MCF 10A (cell line): ENCODE results near the gene EPHB1. TPM values are rescaled to one million over a fixed set of nuclear protein-coding genes. Genes with fewer than 3 reads are reported as not detected.

Source experiments
- BruUV-seq: library from RNA; stranded (reverse); fragments of 400-500 nt; replicated peaks from 2 replicates; lab custom pipeline; 2021; lab: Mats Ljungman, UMichigan
- CTCF ChIA-PET: fragments of 300-600 bp; sonication (Branson Sonifier 250); formaldehyde crosslinking; extraction: SDS; loops from one replicate; lab custom pipeline; 2021; ENCODE audit warnings: antibody characterized with exemption, inconsistent platforms; lab: Yijun Ruan, JAX
- POLR2A ChIA-PET: fragments of 300-600, 350-650 bp; sonication (Branson Sonifier 250); formaldehyde crosslinking; extraction: SDS; loops from one replicate; lab custom pipeline; 2020; ENCODE audit warnings: antibody characterized with exemption, inconsistent platforms; lab: Yijun Ruan, JAX
- DNase-seq: peaks from one replicate; pipeline ENCODE4 v3.0.0-alpha.2; 2018; ENCODE audit not compliant: unreplicated experiment
- H3K27ac Mint-ChIP-seq: one replicate; pipeline ENCODE4 v1.8.0; 2022; ENCODE audit warnings: mild to moderate bottlenecking, low read depth, mixed read lengths; ENCODE audit not compliant: unreplicated experiment
- H3K27me3 Mint-ChIP-seq: one replicate; pipeline ENCODE4 v1.8.0; 2022; ENCODE audit warnings: mixed read lengths; ENCODE audit not compliant: insufficient read depth, unreplicated experiment
- H3K36me3 Mint-ChIP-seq: one replicate; pipeline ENCODE4 v1.8.0; 2022; ENCODE audit warnings: mild to moderate bottlenecking, moderate library complexity, mixed read lengths; ENCODE audit not compliant: insufficient read depth, unreplicated experiment
- H3K4me1 Mint-ChIP-seq: one replicate; pipeline ENCODE4 v1.8.0; 2022; ENCODE audit warnings: mixed read lengths; ENCODE audit not compliant: insufficient read depth, unreplicated experiment
- H3K4me3 Mint-ChIP-seq: one replicate; pipeline ENCODE4 v1.8.0; 2022; ENCODE audit warnings: mild to moderate bottlenecking, moderate library complexity, mixed read lengths; ENCODE audit not compliant: unreplicated experiment
- H3K9me3 Mint-ChIP-seq: one replicate; pipeline ENCODE4 v1.8.0; 2022; ENCODE audit warnings: mixed read lengths; ENCODE audit not compliant: unreplicated experiment
- CTCF ChIP-seq: fragments of 200-600 bp; IDR thresholded peaks from one replicate; pipeline ENCODE4 v1.8.0; 2022; ENCODE audit warnings: antibody characterized with exemption, mild to moderate bottlenecking; ENCODE audit not compliant: unreplicated experiment
- intact Hi-C: fragments of 100-400 bp; cut with micrococcal nuclease; formaldehyde crosslinking; loops from 2 replicates; pipeline ENCODE4 v1.14.1; 2022
- total RNA-seq: library from RNA; stranded (reverse); gene quantifications from 2 replicates; pipeline ENCODE4 v1.2.3, GENCODE V29; 2022

The EPHB1 gene
- total RNA-seq, 1 experiment from 2014 or later = not detected

GRCh38 chr3:134974624-134975023 is 179.6 kb downstream of the EPHB1 start:
- H3K36me3 Mint-ChIP-seq = peaks cover 6% of the 10 kb centered on the region
- no peak for DNase-seq
- no TSS peak for BruUV-seq
- H3K27me3 Mint-ChIP-seq = no peaks in the 10 kb centered on the region
- no peaks in the 10 kb centered on the region for H3K4me1 Mint-ChIP-seq
- intact Hi-C loops = no loop called here
- no peak overlapping the region for H3K27ac Mint-ChIP-seq
- H3K4me3 Mint-ChIP-seq = no peak overlapping the region
- peaks cover 57% of the 10 kb centered on the region for H3K9me3 Mint-ChIP-seq
- ChIA-PET POLR2A (no interaction called here), CTCF (interaction anchor here (0.6 to 1.1 kb wide), 3 partner anchors 9 to 607 kb away, joined by 3 to 4 read pairs (median 4); no protein-coding TSS in a partner anchor)
- TF ChIP-seq CTCF = no peak

- ChIA-PET POLR2A (no interaction called here), CTCF (interaction anchor here (0.8 kb wide), 1 partner anchor 11 kb away, joined by 3 read pairs; no protein-coding TSS in a partner anchor)
- H3K27me3 Mint-ChIP-seq = no peaks in the 10 kb centered on the region
- H3K4me1 Mint-ChIP-seq = no peaks in the 10 kb centered on the region
- H3K36me3 Mint-ChIP-seq = peaks cover 6% of the 10 kb centered on the region
- intact Hi-C loops = no loop called here
- no peak overlapping the region for H3K4me3 Mint-ChIP-seq
- H3K27ac Mint-ChIP-seq = no peak overlapping the region
- DNase-seq = no peak
- no TSS peak for BruUV-seq
- no peak for TF ChIP-seq CTCF
- peaks cover 55% of the 10 kb centered on the region for H3K9me3 Mint-ChIP-seq
Observed at GRCh38 chr3:134976948-134977347, 181.9 kb downstream of the EPHB1 start.

GRCh38 chr3:134978658-134979057 is 183.6 kb downstream of the EPHB1 start:
- CTCF ChIA-PET = interaction anchor here (0.6 kb wide), 1 partner anchor 22 kb away, joined by 3 read pairs; no protein-coding TSS in a partner anchor
- peaks cover 6% of the 10 kb centered on the region for H3K36me3 Mint-ChIP-seq
- intact Hi-C loops = no loop called here
- BruUV-seq = no TSS peak
- POLR2A ChIA-PET = no interaction called here
- no peaks in the 10 kb centered on the region for H3K27me3 Mint-ChIP-seq
- H3K4me1 Mint-ChIP-seq = no peaks in the 10 kb centered on the region
- H3K9me3 Mint-ChIP-seq = peaks cover 57% of the 10 kb centered on the region
- no peak overlapping the region for H3K27ac Mint-ChIP-seq
- no peak for TF ChIP-seq CTCF
- no peak overlapping the region for H3K4me3 Mint-ChIP-seq
- DNase-seq = no peak

- Mint-ChIP-seq H3K27ac (no peak overlapping the region), H3K9me3 (peaks cover 17% of the 10 kb centered on the region), H3K4me3 (no peak overlapping the region), H3K36me3 (no peaks in the 10 kb centered on the region), H3K27me3 (no peaks in the 10 kb centered on the region), H3K4me1 (no peaks in the 10 kb centered on the region)
- ChIA-PET POLR2A (no interaction called here), CTCF (no interaction called here)
- no TSS peak for BruUV-seq
- no peak for TF ChIP-seq CTCF
- no peak for DNase-seq
- intact Hi-C loops = no loop called here
Observed at GRCh38 chr3:134985864-134986715, 191.0 kb downstream of the EPHB1 start.
